HG03354 (cell line): Measurements from ENCODE around the gene NSUN2.
"Not testable (repeated sequence)": the region's sequence is repeated elsewhere in the genome, so short reads cannot be mapped to it uniquely, and the experiment has no call there.

Experiments used
- ATAC-seq: cut with Tn5 transposase; IDR thresholded peaks from one replicate; pipeline ENCODE4 v1.9.1; 2021; ENCODE audit warnings: mild to moderate bottlenecking; ENCODE audit not compliant: unreplicated experiment, poor library complexity, severe bottlenecking

The NSUN2 gene

GRCh38 chr5:6645571-6646362, 12.9 kb upstream of the NSUN2 start:
- ATAC-seq: not testable (repeated sequence)

- ATAC-seq: no peak
Measured at GRCh38 chr5:6644794-6645241, 12.0 kb upstream of the NSUN2 start.

DNA sequence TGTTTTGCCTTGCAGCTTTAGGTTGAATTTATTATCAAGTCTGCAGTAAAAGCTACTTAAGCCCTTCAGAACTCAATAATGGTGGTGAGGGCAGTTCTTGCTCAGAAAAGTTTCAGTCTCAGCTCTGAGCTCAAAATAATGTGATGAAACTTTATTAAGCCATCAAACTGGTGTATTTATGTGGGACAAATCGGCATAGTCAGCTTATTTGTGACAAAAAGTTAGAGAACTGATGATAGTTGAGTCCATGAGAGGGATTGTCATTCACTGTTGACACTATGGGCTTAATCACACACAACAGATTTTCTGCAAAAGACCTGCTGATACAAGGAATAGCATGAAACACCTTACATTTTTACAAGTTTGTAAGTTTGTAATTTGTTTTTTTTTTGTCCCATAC, 9.8 kb upstream of the NSUN2 start:
- no peak for ATAC-seq

DNA sequence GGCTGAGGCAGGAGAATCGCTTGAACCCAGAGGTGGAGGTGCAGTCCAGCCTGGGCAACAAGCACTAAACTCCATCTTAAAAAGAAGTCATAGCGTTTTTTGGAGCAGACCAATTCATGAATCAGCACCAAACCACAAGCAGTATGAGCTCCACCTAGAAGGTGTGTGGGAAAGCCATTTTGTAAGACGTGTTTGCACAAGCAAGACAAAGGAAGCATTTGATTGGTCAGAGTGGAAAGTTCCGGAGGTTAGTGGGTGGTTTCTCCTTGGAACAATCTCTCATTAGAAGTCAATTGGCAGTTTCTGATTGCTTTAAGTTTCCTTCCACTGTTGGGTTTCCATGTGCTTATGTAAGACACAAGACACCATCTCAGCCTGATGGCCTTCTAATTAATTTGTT, 5.4 kb upstream of the NSUN2 start:
- no peak for ATAC-seq

DNA sequence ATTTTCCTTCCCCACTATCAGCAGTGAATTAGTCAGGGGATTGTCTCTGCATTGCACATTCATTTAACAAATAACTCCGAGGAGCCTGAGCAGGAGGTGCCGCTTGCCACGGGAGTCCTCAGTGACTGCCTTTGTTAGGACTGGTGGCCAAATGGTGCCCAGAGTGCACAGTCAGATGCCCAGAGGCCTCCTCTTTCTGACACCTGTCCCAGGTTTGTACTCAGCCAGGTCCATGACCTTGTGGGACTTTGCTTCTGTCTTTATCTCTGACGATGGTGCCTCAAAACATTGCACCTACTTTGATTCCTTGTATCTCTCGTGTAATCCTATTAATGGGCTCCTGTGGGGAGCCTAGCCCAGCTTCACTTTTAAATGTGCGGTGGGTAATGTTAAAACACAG, 4.7 kb upstream of the NSUN2 start:
- no peak for ATAC-seq

DNA sequence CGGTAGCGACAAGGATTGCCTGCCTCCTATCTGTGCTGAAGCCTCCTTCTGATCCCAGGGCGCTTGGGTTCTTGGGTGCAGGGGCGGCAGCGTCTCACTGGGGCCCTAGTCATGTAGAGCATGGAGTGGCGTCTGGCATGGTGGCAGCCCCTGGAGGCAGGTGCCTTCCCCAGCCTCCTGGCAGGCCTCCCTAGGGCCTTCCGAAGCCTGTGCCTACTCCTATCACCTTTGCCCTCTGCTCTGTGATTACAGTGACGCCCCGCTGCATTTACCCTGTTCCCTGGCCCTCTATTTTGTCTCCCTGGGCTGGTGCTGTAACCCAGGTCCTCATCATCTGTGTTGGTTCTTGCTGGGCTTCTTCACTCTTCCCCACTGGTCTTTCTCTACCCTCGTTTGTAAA, 4.2 kb upstream of the NSUN2 start:
- ATAC-seq: no peak

- no peak for ATAC-seq
Measured at GRCh38 chr5:6636293-6636692, 3.4 kb upstream of the NSUN2 start.

GRCh38 chr5:6634788-6635430, 2.1 kb upstream of the NSUN2 start:
- ATAC-seq: no peak

GRCh38 chr5:6634306-6634705, 1.5 kb upstream of the NSUN2 start:
- no peak for ATAC-seq

GRCh38 chr5:6633469-6634245, 813 bp upstream of the NSUN2 start:
- peak; percentile 60 for ATAC-seq

DNA sequence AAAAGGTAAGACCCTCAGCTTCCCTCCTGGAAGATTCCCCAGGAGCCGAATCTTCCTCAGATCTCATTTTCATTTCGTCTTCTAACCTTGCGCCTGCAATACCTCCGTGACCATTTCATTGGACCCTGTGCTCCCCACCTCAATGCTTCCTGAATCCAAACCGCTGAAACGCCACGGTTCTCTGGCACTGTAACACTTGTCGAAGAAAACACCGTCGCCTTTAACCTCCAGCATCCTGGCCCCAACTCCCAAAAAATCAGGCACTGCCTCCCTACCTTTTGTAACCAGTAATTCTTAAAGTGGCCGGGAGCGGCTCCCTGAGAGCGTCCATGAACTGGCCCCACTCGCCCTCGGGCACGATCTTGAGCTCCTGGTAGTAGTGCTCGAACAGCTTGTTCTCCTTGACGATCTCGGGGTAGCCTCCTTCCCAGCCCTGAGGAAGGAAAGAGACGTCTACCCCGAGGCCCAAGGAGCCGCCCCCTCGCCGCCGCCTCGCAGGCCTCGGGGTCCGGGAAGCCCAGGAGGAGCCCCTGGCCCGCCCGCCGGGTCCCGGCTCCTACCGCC, 438 bp downstream of the NSUN2 start:
- peak; percentile 31 for ATAC-seq

- ATAC-seq: no peak
Measured at GRCh38 chr5:6631441-6631840, 1.4 kb downstream of the NSUN2 start.

DNA sequence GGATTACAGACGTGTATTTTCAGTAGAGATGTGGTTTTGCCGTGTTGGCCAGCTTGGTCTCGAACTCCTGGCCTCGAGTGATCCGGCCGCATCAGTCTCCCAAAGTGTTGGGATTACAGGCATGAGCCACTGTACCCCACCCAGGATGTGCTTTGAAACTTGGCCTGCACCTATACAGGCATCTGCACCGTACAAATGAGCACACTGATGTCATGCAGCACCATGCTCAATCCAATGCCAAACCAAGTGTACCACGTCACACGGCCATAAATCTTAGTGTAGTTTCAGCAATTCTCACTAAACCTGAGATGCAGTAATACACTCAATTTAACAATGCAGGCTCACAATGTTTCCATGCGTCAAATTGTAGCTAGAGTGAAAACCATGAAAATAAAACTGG, 6.3 kb downstream of the NSUN2 start:
- no peak for ATAC-seq

GRCh38 chr5:6623941-6624340, 8.9 kb downstream of the NSUN2 start:
- ATAC-seq: no peak

DNA sequence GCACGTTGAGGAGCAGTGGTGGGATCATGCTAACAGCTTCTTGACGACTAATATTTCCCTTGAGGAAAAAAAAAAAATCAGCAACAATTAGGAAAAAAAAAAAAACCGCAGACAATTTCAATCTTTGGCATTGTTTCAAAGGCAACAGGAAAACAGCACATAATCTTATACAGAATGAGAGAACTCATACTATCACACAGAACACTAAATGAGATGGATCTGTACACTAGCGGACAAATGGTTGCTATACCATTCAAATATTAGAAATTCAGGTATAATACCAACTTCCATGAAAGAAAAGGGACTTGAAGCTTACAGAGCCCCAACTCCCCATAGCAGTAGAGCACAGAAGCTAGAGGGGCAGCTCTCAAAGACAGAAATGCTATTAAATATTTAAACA, 9.6 kb downstream of the NSUN2 start:
- no peak for ATAC-seq

GRCh38 chr5:6616632-6617031, 16.2 kb downstream of the NSUN2 start:
- no peak for ATAC-seq

DNA sequence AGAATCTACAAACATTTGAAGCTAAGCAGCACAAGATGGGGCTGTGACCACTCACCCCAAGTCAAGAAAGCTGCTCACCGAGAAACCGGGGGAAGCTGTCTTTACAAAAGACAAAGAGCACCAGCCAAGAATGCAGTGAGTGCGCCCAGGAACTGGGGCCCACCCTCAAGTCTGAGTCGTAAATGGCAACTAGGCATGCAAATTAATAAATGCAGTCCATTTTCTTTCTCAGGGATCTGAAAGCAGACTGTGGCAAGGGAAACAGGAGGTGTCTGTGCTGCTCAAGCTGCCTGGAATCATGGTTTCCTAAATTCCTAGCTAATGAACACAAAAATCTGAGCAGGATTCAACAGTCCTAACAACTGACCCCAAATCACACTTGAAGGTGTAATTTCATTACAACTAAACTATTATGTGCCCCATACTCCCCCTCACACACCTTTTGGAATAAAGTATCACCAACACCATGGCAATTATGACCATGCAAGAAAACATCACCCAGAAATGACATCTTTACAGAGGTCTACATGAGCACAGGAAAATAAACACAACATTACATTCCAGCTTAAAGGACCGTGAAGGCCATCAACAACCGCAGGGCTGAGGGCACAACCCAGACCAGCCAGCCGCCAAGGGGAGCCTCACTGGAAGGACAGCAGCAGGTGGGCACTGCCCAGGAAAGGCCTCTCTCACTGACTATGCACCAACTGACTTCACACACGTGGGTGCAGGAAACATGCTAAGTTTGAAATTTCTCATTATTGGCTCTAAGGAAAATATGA, 17.6 kb downstream of the NSUN2 start:
- no peak for ATAC-seq

- no peak for ATAC-seq
Measured at GRCh38 chr5:6611334-6612256, 21.2 kb downstream of the NSUN2 start.

- ATAC-seq: no peak
Measured at GRCh38 chr5:6608016-6608415, 24.8 kb downstream of the NSUN2 start.
